DMS114 treated with DMSO at 0.1 percent for 48 hours (cell line): ENCODE results near the gene DROSHA.
"Not testable (repeated sequence)": the region's sequence is repeated elsewhere in the genome, so short reads cannot be mapped to it uniquely, and the experiment has no call there.

Experiments
- DNase-seq: peaks from one replicate; lab custom pipeline; 2025; ENCODE audit not compliant: unreplicated experiment; lab: John Stamatoyannopoulos, UW

Gene DROSHA

GRCh38 chr5:31421806-31422586 is 109.9 kb downstream of the DROSHA start:
- no peak for DNase-seq

- no peak for DNase-seq
Observed at GRCh38 chr5:31417512-31417911, 114.4 kb downstream of the DROSHA start.

GRCh38 chr5:31416547-31416946 is 115.3 kb downstream of the DROSHA start:
- DNase-seq = no peak

GRCh38 chr5:31415960-31416359 is 115.9 kb downstream of the DROSHA start:
- no peak for DNase-seq

GRCh38 chr5:31415009-31415923 is 116.6 kb downstream of the DROSHA start:
- DNase-seq = no peak

- no peak for DNase-seq
Observed at GRCh38 chr5:31413030-31413812, 118.7 kb downstream of the DROSHA start.

GRCh38 chr5:31412324-31412723 is 119.6 kb downstream of the DROSHA start:
- no peak for DNase-seq

- DNase-seq = no peak
Observed at GRCh38 chr5:31410089-31410488, 121.8 kb downstream of the DROSHA start.

GRCh38 chr5:31408814-31409213 is 123.1 kb downstream of the DROSHA start:
- DNase-seq = no peak

GRCh38 chr5:31407921-31408693 is 123.8 kb downstream of the DROSHA start:
- no peak for DNase-seq

- no peak for DNase-seq
Observed at GRCh38 chr5:31404325-31404724, 127.6 kb downstream of the DROSHA start.

- no peak for DNase-seq
Observed at GRCh38 chr5:31401691-31402090, 130.2 kb downstream of the DROSHA start.

- no peak for DNase-seq
Observed at GRCh38 chr5:31397926-31398557, 133.9 kb downstream of the DROSHA start.

GRCh38 chr5:31396611-31397295 is 135.1 kb downstream of the DROSHA start:
- DNase-seq = no peak

- DNase-seq = not testable (repeated sequence)
Observed at GRCh38 chr5:31395450-31396045, 136.3 kb downstream of the DROSHA start.

- no peak for DNase-seq
Observed at GRCh38 chr5:31393126-31393525, 138.8 kb downstream of the DROSHA start.

- DNase-seq = no peak
Observed at GRCh38 chr5:31392061-31392460, 139.8 kb downstream of the DROSHA start.

GRCh38 chr5:31390256-31390655 is 141.6 kb downstream of the DROSHA start:
- DNase-seq = no peak
